Renal cortical epithelial cell (primary cell): ENCODE results near the gene NRF1. TPM values are rescaled to one million over a fixed set of nuclear protein-coding genes. Genes with fewer than 3 reads are reported as not detected.
"Not testable (repeated sequence)": the region's sequence is repeated elsewhere in the genome, so short reads cannot be mapped to it uniquely, and the experiment has no call there.

Source experiments
- DNase-seq: peaks from one replicate; pipeline ENCODE4 v3.0.0-alpha.2; 2011; ENCODE audit warnings: low read depth
- total RNA-seq: library from RNA; depleted of rRNA; stranded (reverse); fragments of >200 nt; gene quantifications from 2 replicates; pipeline ENCODE4 v1.2.3, GENCODE V29; 2014

NRF1 gene
- total RNA-seq, 1 donor from 2014 or later, result 20.8 TPM

DNA sequence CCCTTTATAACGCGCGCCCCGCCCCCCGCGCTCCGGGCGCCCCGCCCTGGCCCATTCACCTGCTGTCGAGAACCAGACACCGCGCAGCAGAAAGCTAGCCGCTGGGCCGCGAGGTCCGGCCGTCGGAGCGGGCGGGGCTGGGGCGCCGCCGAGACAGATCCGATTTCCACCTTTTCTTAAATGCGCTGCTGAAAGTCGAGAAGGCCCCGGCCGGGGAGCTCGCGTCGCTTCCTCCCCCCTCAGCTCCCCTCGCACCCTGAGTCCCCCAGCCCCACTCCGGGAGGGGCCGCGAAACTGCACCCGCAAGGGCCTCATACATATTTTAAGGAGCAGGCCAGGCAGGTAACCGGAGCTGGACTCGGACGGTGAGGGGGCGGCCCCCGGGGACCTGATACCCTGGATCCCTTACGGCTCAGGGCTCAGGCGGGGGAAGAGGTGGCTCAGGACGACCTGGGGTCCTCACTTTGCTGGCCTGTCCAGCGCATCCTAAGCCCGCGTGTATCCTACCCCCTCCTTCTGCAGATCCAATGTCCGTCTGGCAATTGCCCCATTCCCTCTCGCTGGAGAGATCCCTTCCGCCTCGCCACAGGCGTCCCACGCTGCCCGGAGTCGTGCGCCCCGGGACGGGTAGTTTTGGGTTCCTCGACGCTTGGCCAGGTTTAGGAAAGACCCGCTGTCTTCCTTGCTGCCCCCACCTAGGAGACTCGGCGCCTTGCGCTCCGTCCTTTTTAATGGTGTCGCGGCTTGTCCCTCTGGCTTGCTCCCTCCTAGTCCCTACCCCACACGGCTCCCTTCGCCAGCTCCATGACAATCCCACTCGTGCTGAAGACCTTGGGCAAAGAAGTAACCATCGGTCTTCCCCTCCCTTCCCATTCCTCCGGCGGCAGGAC, 170.7 kb downstream of the NRF1 start:
- no peak for DNase-seq

DNA sequence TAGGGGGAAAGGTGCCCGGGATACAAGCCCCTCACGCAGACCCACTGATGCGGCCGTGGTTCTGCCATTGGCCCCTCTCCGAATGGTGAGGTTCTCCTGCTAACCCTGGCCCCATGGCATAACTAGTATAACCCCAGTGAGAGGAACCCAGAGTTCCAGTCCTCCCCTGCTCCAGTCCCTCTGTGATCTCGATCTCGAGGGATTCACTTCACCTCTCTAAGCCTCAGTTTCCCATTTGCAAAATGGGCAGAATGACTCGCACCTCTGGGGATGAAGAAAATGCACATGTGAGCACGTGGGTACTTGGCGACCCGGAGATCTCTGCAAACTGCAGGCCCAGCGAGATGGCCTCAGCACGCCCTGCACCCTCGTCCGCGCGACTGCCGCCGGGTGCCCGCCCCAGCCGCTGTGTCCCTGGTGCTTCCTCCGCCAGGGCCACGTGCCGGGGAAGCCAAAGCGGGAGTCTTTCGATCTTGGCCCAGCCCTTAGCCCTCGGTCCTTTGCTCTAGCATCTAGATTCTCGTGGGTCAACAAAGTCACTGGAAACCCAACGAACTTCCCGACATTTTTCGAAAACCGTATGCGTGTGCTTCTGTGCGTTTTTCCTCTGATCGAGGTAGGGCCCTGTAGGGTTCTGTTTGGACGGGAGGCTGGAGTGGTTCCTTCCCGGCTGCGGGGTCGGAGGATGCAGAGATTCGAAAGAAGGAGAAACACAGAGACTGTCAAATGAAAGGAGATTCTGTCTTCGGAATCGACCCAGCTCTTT, 171.5 kb downstream of the NRF1 start:
- no peak for DNase-seq

DNA sequence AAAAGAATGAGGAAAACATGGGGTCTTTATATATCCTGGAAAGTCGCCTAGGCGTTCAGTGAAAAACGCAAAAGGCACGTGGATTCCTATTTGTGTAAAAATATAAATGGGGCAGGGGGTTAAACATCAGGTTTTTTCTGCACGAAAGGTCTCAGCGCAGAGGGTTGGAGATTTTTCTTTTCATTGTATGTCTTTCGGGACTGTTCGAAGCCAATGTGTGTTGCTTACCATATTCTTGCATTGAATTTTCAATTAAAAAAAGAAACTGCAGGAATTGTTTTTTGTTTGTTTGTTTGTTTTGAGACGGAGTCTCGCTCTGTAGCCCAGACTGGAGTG, 172.0 kb downstream of the NRF1 start:
- no peak for DNase-seq

DNA sequence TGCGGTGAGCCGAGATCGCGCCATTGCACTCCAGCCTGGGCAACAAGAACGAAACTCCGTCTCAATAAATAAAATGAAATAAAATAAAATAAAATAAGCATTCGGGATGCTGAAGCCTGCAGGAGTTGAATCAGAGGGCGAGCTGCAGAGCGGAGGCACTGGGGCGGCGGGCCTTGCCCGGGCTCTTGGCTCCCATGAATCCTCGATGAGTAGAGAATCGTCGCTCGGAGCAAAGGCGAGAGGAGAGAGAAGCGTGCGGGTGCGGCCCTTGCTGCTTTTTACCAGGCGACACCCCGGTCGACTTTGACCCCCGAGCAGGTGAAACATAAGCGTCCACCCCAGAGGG, 172.9 kb downstream of the NRF1 start:
- no peak for DNase-seq

DNA sequence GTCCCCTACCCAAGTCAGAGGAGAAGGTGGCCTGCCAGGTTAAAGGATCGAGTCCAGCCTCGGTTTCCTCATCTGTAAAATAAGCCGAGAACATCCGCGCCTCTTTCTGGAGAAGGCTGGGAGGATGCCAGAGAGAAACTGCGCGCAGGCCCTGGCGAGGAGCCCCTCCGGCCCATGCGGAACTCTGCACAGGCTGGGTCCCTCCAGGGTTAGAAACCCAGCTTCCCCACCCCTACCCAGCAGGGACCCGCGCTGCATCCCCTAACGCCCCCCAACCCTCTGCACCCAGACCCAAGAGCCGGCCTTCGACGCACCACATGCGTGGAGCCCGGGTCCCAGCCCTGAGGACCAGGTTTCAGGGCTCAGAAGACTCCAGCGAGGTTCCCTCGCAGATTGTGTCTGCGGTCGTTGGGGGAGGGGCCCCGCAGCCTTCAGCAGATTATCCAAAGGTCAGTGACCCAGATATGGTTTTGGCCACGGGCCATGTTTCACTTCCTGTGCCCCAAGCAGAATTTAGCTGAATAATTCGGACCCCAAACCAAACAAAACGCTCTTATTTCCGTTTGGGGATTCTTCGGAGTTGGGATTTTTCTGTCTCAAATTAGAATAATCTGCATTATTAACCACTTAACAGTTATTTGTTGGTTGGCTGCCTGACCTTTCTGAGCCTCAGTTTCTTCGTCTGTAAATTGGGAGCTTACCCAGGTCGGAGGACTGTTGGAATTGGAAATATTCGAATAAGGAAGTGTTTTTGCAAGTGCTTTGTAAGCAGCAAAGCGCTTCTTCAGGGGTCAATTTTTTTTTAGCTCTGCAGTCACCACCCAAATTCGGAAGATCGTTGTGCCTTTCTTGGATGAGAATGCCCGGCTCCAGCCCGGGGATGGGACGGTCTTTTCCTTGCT, 173.5 kb downstream of the NRF1 start:
- DNase-seq, result no peak

DNA sequence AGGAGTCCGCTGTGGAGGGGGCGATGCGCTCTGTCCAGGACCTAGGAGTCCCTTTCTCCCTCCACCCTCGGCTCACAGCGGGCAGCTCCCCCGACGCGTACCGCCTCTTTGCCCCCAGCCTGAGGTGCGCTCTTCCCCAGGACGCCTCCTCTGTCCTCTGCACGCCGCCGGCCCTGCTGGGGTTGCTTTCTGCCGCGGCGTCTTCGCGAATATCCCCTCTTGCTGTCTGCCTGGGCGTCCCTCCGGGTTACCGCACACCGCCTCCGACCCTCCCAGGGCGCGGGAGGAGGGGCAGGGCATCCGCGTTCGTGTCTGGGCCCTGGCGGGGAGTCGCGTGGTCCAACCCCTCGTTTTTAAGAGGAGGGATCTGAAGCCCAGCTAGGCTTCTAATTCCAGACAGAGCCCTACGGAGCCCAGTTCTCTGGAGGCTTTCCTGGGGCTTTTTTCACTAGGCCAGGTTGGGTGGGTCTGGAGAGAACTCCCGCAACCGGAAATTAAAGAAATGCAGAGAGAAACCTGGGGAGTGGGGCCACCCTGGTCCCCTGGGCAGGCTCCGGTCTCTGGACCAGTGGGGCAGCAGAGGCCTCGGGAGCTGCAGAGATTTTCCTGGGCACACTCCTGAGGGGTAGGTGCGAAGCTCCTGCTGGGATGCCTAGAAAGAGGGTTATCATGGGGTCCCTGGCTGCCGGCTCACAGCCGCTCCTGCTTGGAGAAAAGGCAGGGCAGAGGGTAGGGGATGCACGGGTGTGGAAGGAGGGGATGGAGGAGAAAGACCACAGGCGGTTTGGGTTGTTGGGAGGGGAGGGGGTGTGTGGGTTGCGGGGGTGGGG, 174.4 kb downstream of the NRF1 start:
- DNase-seq, result no peak

DNA sequence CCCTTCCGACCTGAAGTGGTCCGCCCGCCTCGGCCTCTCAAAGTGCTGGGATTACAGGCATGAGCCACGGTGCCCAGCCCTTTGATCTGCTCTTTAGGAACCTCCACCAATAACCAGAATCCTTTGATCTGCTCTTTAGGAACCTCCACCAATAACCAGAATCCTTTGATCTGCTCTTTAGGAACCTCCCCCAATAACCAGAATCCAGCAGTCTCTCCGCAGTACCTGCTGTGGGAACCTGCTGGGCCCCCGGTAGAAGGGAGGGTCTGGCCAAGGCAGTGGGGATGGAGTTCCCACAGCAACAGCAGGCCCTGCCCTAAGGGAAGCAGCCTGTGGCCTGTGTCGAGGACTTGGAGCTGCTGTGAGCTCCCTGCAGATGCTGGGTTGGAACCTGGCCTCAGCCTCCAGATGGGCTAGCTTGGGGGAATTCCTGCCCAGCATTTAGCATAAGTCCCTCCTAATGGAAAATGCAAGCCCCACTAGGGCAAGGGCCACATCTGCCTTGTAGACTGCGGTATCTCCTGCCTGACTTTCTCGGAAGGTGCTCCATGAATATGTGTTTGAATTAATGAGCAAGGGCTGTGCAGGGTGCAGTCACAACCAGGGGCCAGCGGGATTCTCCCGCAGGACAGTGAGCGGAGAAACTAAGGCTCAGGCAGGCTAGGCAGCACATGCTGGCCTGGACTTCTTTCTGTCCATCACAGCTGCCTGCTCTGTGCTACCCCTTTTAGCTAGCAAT, 175.5 kb downstream of the NRF1 start:
- no peak for DNase-seq

DNA sequence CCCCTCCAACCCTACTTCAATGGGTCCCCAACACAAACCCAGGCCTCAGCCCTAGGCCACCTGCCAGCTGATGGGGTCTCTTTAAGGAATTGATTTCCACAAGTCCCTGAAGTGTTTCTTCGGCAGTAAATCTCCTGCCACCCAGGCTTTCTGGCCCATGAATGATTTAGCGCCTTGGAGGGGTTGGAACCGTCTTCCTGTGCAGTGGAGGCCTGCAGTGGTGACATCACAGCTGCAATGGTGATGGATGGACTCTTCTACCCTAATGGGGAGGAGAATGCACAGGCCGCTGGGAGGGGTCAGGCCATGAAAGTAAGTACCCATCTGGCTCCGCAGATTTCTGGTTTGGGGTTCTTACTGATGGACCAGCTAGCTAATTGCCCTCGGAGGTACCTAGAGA, 177.5 kb downstream of the NRF1 start:
- no peak for DNase-seq

DNA sequence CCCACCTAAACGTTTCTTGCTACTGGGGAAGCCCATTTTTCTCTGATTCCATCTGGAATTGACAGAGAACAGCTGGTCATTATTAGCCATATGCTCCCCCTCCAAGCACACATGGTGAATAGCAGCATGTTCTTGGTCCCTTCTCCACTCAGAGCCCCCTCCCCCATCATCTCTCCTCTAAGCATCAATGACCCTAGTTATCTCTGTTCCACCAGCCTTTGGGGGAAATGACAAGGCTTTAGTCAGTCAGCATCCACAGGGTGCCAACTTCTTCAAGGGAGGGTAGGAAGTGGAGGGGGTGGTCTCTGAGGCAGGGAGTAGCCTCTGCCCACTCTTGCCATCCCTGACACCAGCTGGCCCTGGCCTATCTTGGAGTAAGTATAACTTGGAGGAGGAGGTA, 178.1 kb downstream of the NRF1 start:
- no peak for DNase-seq

DNA sequence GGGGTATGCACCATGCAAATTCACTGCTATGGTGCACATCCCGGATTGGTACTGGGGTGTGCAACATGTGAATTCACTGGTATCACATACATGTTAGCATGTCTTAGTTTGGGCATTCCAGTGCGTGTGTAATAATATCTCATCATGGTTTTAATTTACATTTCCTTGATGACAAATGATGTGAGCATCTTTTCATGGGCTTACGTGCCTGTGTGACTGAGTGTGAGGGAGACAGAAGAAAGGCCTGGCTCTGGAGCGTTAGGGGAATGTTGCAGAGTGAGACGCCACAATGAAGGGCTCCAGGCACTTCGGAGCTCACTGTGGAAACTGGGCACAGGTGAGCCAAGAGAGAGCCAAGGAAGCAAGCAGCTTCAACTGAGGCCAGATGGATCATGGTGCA, 178.6 kb downstream of the NRF1 start:
- no peak for DNase-seq

DNA sequence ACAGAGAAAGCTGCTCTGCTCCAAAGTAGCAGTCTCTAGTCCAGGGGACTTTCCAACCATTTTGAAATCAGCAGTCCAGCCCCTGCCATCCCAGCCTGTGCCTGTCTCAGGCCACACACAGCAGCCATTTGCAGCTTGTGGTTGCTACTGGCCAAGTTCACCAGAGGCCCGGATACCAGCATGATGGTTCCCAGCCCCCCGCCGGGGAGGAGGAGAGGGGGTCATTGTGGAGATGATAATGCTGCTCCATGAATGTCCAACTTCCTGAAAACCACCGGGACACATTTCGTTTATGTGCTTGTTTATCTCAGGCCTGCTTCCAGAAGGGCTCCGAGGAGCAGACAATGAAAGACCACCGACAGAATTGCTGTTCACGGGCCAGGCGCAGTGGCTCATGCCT, 181.2 kb downstream of the NRF1 start:
- no peak for DNase-seq

DNA sequence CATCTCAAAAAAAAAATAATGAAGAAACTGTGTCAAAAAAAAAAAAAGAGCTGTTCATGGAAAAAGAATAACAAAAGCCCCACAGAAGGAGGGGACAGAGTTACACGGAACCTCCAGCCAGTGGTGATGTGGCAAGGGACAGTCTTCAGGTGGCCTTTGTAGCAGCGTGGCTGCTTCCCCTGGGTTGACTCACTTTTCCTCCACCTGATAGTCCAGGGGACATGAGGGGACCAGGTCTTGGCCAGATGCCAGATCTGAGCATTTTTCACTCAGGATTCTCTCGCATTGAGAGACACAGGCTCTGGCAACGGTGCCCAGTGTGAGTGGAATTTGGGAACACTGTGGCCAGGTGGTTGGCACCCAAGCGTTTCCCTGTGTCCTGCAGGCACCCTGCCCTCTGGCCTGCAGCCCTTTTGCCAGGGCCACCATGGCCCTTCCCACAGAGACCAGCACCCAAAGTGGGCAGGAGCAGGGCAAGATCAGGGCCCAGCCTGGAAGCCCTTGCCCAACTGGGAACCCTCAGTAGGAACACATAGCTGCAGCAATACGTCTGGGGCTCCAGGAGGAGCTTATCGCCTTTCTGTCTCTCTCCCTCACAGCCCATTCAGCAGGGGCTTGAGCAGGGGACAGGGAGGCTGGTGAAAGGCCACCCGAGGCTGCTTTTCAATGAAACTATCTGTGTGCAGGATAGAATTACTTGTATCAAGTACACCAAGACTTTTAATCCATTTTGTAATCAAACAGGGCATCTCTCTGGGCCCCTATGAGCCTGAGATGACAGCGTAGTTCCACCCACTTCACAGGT, 182.2 kb downstream of the NRF1 start:
- no peak for DNase-seq

DNA sequence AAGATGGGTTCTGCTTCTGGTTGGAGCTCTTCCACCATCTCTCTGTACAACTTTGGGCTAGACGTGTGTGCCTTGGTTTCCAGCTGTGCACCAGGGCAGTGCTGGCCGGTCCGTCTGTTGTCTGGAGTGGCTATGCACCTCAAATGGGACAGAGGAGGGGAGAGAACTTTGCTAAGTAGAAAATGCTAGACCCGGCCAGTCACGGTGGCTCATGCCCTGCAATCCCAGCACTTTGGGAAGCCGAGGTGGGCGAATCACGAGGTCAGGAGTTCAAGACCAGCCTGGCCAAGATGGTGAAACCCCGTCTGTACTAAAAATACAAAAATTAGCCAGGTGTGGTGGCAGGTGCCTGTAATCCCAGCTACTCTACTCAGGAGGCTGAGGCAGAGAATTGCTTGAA, 182.9 kb downstream of the NRF1 start:
- DNase-seq, result not testable (repeated sequence)

DNA sequence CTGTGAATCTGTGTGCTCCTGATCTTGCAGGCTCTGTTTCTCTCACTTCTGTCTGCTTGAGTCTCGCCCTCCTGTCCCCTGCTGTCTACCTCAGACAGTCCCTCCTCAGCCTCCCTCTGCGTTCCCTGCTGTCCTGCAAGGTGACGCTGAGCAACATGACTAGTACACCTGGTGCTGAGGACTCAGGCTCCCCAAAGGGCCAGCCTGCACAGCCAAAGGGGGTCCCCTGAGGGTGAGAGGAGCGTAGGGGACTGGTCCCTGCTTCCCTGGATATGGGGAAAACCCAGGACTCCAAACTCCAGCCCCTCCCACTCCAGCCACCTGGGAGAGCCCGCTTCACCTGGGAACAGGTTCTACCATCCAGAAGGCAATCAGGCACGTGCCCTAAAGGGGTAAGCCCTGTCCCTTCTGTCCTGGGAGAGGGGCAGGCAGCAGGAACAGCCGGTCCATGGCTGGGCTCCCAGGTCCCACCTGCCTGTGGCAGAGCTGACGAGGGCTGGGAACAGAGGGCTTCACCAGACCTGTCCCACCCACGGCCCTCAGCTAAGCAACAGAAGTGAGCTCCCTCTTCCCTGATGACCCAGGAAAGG, 184.8 kb downstream of the NRF1 start:
- no peak for DNase-seq

DNA sequence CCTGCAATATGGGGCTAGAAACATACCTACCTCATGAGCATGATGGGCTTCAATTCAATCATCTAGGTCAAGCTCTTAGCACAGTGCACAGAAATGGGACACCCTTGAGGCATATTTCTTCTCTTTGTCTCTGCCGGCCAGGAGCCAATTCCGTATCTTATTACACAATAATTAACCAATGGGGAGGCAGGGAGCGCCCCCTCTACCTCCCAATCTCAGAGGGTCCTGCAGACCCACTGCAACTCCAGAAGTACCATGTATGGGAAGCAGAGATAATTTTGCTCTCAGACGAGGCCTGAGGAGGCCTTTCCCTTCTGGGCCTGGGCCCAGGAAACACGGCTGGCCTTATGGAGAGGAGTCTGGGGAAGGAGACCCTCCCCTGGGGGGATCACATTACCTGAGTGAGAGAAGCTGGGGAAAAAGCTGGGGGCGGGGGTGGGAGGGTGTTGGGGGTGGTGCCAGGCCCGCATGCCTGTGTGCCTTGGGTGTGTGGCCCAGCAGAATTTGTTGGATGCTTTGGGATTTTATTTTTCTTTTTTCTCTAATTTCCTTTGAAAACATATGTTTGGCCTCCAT, 185.8 kb downstream of the NRF1 start:
- DNase-seq, result no peak

DNA sequence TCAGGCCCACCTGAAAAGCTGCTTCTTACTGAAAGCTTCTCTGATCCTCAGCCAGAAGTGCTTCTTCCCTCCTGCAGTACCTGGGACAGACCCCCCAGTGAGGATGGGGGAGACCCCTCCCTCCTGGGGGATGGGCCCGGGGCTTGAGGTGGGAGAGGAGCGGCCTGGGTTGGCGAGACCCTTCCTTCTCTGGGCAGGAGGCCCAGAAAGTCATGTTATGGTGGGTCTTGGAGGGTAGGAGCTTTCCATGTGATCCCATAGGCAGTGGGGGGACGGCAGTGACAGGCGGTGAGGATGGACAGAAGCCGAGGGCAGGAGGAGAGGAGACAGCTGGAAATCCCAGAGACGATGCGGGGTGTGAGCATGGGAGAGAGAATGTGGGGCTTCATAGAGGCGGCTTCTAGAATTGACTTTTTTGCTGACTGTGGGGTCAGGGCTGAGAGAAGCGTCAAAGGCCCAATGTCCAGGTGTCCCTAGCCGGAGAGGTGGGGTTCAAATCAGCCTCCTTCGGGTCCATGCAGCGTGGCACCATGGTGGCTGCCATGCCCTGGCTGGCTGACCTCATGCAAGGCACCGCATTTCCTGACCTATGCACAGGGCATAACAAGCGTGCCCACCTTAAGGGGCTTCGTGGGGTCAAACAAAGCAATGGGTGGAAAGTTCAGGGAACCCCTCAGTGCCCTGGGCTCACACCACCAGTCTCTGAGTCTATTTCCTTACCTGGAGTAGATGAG, 187.3 kb downstream of the NRF1 start:
- DNase-seq, result no peak

DNA sequence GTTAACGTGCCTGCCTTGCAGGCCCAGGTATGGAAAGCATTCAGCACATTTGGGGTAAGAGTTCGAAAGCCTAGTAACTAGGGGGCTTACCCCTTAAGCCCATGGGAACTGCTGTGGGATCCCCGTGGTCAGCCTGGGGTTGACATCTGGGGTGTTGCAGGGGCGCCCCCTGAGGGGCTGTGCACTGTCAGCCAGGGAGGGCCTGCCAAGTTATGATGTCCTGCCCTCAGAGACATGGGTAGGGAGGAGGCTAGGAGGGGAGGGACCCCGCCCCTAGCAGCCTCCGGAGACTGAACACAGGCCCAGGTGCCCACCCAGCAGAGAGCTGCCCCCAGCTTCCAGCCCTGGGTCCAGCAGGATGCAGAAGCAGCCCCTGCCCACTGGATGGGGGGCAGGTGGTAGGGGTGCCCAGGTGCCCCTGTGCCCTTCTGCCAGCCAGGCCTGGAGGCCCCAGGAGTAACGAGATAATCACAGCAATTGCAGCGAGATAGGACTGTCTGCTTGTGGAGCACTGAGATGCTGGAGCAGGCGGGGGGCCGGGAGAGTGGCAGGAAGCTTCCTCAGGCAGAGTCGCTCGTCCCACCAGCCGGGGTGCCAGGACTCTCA, 187.9 kb downstream of the NRF1 start:
- DNase-seq, result no peak

DNA sequence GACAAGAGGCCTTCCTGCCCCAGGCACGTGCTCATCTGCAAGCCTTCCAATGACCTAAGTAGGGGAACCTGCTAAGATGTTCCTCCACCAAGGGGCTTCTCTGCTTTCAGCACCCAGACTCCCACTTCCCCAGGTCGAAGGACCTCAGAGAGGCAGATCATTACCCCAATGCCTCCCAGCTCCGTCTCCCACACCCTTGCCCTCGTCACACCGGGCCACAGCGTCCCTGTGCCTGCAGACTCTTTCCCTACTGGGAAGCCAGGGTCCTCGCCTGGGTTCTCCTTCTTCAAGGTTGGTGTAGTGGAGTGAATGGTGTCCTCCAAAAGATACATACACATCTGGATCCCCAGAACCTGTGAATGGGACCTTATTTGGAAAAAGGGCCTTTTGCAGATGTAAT, 189.4 kb downstream of the NRF1 start:
- no peak for DNase-seq
